T-helper 2 cell treated with Interferon-gamma antibody and Interleukin-4, amounts not matched to agents 100 ng/mL and 5 ng/mL, for 36 hours (primary cell): ENCODE results near the gene MBOAT7. TPM values are rescaled to one million over a fixed set of nuclear protein-coding genes. Genes with fewer than 3 reads are reported as not detected.
"Not testable (repeated sequence)": the region's sequence is repeated elsewhere in the genome, so short reads cannot be mapped to it uniquely, and the experiment has no call there.

Experiments
- intact Hi-C: fragments of 100-400 bp; cut with micrococcal nuclease; formaldehyde crosslinking; loops from one replicate; pipeline ENCODE4 v1.15.1; 2023
- total RNA-seq: library from RNA; stranded (reverse); gene quantifications from 2 replicates; pipeline ENCODE4 v1.2.3, GENCODE V29; 2022

Gene MBOAT7
- total RNA-seq, 1 donor from 2014 or later, result 115 TPM

GRCh38 chr19:54189735-54190502 is 539 bp upstream of the MBOAT7 start:
- intact Hi-C loops, result loop anchor here (1.0 kb wide), 8 partner anchors 10 to 323 kb away; partner anchors contain the start of genes CNOT3, LENG1, LENG9 and MYADM

DNA sequence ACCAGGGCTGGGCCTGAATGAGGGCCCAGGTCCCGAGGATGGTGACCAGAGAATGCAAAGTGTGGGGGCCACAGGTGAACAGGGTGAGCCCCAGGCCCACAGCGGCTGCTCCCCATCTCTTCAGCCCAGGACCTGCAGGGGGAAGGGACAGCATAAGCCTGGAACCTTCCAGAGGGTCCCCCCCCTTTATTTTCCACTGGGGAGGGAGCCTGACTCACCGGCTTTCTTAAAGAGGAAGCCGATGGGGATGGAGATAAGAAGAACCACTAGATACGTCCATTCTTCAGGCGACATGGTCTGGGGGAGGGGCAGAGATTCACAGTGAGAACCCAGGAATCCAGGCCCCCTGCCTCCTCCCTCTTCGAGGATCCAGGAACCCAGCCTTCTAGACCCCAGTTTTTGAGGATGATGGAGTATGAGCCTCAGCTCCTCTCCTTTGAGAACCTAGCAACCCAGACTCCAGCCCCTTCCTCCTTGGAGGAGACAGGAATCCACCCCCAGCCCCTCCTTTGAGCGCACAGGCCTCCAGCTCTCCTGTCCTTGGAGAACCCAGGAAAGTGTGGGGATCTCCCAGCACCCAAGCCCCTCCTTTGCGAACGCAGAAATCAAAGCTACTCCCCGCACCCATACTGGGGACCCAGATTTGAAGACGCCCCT is 1.0 kb downstream of the MBOAT7 start:
- intact Hi-C loops, result no loop called here

DNA sequence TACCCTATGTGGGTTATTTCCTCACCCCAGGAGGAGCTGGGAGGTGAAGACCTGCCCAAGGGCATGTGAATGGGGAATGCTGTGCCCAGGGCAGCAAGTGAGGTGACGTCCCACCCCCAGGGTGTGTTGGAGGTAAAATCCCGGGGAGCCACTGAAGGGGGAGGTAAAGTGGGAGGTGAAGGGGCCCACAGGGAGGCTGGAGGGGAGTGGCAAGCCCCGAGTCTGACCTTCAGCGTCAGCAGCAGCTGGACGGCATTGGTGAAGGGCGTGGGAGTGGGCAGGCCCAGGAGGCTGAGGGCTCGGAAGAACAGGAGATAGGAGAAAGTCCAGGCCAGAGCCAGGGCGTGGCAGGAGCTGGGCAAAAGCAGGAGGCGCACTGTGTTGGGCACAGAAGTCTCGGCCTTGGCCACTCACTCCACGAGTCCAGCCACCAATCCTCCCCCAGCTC is 2.4 kb downstream of the MBOAT7 start:
- intact Hi-C loops, result no loop called here

DNA sequence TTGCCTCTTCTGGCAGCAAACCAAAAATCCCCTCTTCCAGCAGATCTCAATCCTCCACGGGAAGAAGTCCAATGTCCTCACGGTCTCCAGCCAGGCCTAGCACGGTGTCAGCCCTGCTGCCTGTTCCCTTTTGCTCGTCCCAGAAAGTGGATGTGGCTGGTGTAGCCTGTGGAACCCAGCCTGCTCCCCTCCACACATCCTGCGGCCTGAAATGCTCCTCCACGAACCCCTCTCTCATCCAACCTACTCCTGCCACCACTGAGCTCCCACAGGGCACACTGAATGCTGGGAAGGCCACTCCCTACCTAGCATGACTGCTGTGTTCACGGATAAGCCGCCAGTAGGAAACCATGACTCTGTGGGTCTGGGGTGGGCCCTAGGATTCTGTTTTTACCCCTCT is 3.0 kb downstream of the MBOAT7 start:
- intact Hi-C loops, result no loop called here

DNA sequence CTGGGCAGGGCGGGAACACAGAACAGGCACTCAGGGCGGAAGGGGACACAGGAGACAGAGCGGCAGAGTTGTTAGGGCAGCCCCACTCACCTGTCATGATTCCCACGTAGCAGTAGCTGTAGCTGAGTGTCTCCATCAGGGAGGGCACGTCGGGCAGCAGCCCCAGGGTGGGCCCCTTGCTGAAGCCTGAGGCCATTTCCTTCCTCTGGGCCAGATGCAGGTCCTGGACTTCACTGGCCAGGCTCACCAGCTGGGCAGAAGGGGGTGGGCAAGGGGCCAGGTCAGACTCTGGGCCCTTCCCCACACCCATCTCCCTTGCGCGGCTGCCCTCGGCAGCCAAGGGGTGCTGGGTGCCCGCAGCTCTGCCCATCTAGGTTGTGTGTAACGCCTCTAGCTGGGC is 5.9 kb downstream of the MBOAT7 start:
- intact Hi-C loops, result no loop called here

- intact Hi-C loops, result not testable (repeated sequence)
Measured at GRCh38 chr19:54181894-54182293, 7.5 kb downstream of the MBOAT7 start.

DNA sequence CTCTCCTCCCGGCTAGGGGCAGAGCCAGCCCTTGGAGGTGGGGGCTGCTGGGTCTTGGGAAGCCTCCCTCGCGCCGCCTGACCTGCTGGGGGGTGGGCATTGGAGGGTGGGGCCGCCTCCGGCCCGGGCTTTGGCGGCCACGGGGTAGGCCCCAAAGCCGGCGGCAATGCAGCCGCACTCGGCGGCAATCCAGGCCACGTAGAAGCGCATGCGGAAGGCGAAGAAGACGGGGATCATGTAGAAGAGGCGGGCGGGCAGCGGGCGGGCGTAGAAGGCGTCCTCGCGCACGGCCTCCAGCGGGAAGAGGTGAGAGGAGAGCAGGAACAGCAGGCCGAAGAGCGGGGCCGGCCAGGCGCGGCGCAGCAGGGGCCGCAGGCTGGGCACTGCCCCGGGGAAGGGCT is 8.7 kb downstream of the MBOAT7 start:
- intact Hi-C loops, result no loop called here

- intact Hi-C loops, result no loop called here
Measured at GRCh38 chr19:54179921-54180461, 9.4 kb downstream of the MBOAT7 start.

GRCh38 chr19:54179262-54179852 is 10.0 kb downstream of the MBOAT7 start:
- intact Hi-C loops, result no loop called here

- intact Hi-C loops, result no loop called here
Measured at GRCh38 chr19:54178581-54179261, 10.7 kb downstream of the MBOAT7 start.

DNA sequence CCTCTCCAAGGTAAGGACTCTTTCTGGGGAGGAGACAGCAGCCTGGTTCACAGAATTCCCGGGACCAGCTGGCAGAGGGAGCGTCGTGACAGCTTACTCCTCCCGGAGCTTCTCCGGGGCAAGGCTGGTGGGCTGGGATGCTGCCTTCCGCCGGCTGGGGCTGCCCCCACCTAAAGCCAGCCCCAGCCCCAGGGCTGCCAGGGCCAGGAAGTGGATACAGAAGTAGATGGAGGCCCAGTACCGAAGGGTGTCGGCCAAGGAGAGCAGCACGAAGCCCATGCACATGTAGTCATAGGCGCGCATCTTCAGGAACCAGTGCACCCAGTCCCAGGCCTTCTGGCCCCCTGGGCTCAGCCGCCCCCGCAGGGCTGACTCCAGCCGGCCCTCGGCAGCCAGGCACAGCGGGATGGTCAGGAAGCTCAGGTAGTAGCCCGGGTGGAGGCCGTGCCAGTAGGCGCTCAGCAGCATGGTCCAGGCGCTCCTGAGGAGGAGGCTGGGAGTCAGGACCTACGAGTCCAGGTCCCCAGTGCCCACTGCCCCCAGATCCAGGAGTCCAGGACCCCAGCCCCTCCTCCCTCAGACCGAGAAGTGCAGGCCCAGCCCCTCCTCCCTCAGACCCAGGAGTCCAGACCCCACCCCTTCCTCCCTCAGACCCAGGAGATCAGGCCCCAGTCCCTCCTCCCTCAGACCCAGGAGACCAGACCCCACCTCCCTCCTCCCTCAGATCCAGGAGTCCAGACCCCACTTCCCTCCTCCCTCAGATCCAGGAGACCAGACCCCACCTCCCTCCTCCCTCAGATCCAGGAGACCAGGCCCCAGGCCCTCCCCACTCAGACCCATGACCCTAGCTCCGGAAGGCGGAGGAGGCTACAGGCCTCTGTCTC is 15.2 kb downstream of the MBOAT7 start:
- intact Hi-C loops, result no loop called here

DNA sequence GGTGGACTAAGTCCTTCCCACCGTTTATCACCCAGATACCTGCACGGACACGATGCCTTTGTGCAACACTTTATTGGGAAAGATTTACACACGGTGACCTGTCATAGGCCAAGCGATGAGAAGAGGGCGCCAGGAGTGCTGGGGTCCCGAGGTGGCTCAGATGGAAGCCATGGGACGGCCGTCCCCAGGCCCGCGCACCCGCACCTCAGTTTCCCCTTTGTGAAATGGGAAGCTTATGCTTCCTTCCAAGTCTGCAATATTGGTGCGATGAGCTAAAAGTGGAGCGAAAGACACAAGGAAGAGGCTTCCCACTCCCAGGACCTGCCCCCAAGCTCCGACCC is 16.1 kb downstream of the MBOAT7 start:
- intact Hi-C loops, result no loop called here

DNA sequence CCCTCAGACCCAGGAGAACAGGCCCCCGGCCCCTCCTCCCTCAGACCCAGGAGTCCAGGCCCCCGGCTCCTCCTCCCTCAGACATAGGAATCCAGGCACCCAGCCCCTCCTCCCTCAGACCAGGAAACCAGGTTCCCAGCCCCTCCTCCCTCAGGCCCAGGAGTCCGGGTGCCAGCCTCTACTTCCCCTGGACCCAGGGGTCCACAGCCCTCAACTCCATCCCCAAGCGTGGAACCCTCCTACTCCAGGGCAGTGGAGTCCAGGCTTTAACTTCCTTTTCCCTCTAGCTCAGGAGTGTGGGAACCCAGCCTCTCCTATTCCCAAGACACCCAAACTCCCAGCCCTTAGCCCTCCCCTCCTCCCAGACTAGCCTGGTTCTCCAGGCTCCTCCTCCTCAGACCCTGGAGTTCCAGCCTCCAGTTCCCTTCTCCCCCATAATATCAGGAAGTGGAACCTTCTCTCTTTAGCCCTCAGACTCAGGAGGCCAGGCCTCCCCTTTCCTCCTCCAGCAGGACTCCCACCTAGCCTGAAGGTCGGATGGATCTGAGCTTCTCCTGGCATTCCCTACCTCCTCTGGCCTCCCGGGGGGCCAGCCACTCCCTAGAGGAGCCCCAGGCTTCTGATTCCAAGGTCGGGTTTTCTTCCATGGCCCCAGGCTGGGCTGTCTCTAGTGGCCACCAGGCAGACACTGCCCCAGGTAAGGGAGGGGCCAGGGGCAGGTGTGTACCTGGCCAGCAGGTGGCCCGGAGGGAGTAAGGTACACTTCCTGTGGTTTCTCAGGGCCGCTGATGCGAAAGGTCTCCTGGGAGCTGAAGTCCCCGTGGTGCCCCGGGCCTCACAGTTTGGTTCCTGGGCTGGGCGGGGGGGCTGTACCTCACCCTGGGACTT is 16.7 kb downstream of the MBOAT7 start, which contains the start of gene TMC4:
Gene TMC4 (minus strand): TSS at position 690 of the 888 bp plus-strand sequence. CDS start 43 bp downstream, at position 647.
- intact Hi-C loops, result no loop called here

DNA sequence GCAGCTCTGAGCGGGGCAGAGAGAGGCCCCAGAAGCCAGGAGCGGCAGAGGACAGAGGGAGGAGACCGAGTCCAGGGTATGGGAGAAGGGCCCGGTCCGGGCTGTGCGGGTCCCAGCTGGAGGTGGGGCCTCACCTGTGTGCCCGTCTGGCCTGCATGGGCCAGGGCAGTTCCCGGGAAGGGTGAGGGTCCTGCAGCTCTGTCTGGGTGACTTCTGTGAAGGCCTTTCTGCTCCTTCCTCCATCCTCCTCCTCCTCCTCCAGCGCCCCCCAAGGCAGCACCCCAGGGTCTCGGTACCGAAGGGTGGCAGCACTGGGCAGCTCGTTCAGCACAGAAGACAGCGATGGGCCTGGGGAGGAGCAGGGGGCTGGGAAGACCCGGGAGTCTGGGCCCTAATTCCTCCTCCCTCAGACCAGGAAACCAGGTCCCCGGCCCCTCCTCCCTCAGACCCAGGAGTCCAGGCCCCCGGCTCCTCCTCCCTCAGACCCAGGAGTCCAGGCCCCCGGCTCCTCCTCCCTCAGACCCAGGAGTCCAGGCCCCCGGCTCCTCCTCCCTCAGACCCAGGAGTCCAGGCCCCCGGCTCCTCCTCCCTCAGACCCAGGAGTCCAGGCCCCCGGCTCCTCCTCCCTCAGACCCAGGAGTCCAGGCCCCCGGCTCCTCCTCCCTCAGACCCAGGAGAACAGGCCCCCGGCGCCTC is 17.5 kb downstream of the MBOAT7 start:
- intact Hi-C loops, result not testable (repeated sequence)

DNA sequence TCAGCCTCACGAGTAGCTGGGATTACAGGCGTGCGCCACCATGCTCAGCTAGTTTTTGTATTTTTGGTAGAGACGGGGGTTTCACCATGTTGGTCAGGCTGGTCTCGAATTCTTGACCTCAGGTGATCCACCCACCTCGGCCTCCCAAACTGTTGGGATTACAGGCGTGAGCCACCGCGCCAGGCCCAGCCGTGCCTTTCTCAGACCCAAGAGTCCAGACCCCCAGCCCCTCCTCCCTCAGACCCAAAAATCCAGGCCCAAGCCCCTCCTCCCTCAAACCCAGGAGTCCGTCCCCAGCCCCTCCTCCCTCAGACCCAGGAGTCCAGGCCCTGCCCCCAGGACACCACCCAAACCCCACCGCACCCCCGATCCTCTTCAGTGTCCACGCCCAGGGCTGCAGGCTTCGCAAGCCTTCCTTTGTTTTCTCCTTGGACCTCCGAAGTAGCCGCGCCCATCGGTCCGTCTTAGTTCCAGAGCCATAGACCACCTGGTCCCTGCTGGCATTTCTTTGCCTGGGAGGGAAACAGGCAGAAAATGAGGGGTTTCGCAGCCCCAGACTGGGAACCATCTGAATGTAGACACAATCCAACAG is 20.1 kb downstream of the MBOAT7 start:
- intact Hi-C loops, result no loop called here

DNA sequence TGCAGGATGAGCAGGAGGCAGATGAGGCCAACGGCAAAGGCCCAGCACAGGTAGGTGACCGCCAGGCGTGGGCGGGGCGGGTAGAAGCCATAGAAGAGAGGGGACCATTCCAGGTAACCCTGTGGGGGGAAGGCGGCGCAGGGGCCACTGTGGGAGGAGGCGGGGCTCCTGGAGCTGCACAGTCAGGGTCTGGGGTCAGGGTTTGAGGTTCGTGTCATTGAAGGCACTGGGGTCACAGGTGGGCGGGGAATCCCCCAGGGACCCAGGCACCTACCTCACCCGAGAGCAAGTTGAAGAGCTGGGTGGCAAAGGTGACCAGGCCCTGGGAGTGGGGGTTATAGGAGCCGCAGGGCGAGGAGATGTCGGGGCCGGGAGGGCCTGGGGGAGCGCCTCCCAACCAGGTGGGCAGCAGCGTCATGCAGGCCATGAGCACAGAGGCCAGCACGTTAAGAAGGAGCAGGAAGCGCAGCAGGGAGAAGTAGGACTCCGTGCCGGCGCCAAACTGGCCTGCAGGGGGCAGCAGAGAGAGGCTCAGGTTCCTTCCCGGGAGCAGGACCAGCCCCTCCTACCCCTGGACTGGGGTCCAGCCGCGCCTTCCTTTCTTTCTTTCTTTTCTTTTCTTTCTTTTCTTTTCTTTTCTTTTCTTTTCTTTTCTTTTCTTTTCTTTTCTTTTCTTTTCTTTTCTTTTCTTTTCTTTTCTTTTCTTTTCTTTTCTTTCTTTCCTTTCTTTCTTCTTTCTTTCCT is 21.0 kb downstream of the MBOAT7 start:
- intact Hi-C loops, result loop anchor here (1.0 kb wide), 1 partner anchor 63 kb away; no protein-coding TSS in a partner anchor

DNA sequence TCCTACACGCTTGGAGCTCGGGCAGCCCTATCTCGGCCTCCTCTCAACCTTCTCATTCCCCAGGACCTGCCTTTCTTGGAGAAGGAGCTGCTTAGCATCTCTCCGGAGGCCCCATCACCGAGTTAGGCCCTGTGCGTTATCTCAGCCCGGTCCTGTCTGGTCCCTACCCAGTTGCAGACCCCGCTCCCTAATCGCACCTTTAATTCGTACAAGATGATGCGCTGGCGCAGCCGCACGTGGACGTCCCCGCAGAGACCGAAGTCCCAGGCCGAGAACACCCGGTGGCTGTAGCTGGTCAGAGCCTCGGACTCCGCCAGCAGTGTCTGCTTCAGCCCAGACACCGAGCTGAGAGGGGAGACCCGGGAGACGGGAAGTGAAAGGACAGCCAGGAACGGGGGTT is 24.2 kb downstream of the MBOAT7 start:
- intact Hi-C loops, result no loop called here
